Measurements from ENCODE around the gene KIAA1217. TPM values are rescaled to one million over a fixed set of nuclear protein-coding genes. Genes with fewer than 3 reads are reported as not detected.

The KIAA1217 gene
- polyA plus RNA-seq, 1 of the 3 experiments (the other 2 are of a cell fraction), result 7.2 TPM

DNA sequence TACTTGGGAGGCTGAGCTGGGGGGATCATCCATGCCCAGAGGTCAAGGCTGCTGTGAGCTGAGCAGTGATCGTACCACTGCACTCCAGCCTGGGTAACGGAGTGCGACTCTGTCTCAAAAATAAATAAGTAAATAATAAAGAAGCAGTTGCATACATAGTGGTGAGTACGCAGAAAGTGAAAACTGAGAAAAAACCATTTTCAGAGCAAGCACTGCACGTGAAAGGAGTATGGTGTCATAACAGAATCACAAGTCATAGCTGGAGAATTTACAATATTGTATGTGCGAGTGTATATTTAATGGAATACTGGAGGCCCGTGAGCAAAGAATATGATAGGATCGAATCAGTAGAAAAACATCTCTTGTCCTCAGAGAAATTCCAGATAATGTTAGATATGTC is 22.3 kb downstream of the KIAA1217 start:
- H3K27me3 ChIP-seq (ENCODE audit: insufficient read depth), result no peaks in the 10 kb centered on the region
- H3K4me1 ChIP-seq (ENCODE audit: control insufficient read depth in 1 of 2, insufficient read depth in 2 of 2, low read depth in 1 of 2, low read length in 1 of 2), result peaks cover 0 to 2% of the 10 kb centered on the region in 2 experiments; a peak in 1 of 4 replicates
- DNase-seq, result no peak
- H3K79me2 ChIP-seq (ENCODE audit: insufficient read depth), result no peaks in the 10 kb centered on the region
- H3K27ac ChIP-seq (ENCODE audit: low read depth in 2 of 2, low read length in 1 of 2), result no peak overlapping the region
- TF ChIP-seq JUND (IDR thresholded peaks at IDR 0.05) (no peak), RXRA (IDR thresholded peaks at IDR 0.05; ENCODE audit: borderline replicate concordance, low read depth) (no peak), IRF3 (IDR thresholded peaks at IDR 0.05; ENCODE audit: low read depth, low read length) (no peak), POLR2AphosphoS5 (IDR thresholded peaks at IDR 0.05; ENCODE audit: low read depth, low read length) (no peak), SIN3A (IDR thresholded peaks at IDR 0.05; ENCODE audit: borderline replicate concordance, low read depth, low read length) (no peak), FOSL2 (IDR thresholded peaks at IDR 0.05; ENCODE audit: borderline replicate concordance, low read depth) (no peak), MEF2A (IDR thresholded peaks at IDR 0.05; ENCODE audit: borderline replicate concordance, low read depth) (no peak), FOXM1 (IDR thresholded peaks at IDR 0.05; ENCODE audit: low read depth) (no peak), RCOR1 (IDR thresholded peaks at IDR 0.05; ENCODE audit: low read length) (no peak), EZH2phosphoT487 (IDR thresholded peaks at IDR 0.05; ENCODE audit: borderline replicate concordance, low read depth) (no peak), FOXJ3 (CRISPR knock-in tag; IDR thresholded peaks at IDR 0.05) (no peak), YY1 (IDR thresholded peaks at IDR 0.05; ENCODE audit: low read depth) (no peak), USF2 (IDR thresholded peaks at IDR 0.05; ENCODE audit: borderline replicate concordance, low read depth, low read length) (no peak), CTCF (IDR thresholded peaks at IDR 0.05) (no peak), EP300 (IDR thresholded peaks at IDR 0.05; ENCODE audit: borderline replicate concordance in 1 of 2, low read depth in 1 of 2, low read length in 1 of 2) (no peak)
- TF ChIP-seq, protein P1, sequence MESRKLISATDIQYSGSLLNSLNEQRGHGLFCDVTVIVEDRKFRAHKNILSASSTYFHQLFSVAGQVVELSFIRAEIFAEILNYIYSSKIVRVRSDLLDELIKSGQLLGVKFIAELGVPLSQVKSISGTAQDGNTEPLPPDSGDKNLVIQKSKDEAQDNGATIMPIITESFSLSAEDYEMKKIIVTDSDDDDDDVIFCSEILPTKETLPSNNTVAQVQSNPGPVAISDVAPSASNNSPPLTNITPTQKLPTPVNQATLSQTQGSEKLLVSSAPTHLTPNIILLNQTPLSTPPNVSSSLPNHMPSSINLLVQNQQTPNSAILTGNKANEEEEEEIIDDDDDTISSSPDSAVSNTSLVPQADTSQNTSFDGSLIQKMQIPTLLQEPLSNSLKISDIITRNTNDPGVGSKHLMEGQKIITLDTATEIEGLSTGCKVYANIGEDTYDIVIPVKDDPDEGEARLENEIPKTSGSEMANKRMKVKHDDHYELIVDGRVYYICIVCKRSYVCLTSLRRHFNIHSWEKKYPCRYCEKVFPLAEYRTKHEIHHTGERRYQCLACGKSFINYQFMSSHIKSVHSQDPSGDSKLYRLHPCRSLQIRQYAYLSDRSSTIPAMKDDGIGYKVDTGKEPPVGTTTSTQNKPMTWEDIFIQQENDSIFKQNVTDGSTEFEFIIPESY (IDR thresholded peaks at IDR 0.05; ENCODE audit: borderline replicate concordance, low read depth), result no peak
- TF ChIP-seq, protein P2, sequence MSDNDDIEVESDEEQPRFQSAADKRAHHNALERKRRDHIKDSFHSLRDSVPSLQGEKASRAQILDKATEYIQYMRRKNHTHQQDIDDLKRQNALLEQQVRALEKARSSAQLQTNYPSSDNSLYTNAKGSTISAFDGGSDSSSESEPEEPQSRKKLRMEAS (IDR thresholded peaks at IDR 0.05; ENCODE audit: low read depth), result no peak
- TF ChIP-seq, protein P3, sequence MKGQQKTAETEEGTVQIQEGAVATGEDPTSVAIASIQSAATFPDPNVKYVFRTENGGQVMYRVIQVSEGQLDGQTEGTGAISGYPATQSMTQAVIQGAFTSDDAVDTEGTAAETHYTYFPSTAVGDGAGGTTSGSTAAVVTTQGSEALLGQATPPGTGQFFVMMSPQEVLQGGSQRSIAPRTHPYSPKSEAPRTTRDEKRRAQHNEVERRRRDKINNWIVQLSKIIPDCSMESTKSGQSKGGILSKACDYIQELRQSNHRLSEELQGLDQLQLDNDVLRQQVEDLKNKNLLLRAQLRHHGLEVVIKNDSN (IDR thresholded peaks at IDR 0.05; ENCODE audit: borderline replicate concordance, low read depth), result no peak
- no peak overlapping the region for H2AFZ ChIP-seq (ENCODE audit: low read depth)
- no peaks in the 10 kb centered on the region for H3F3A ChIP-seq (replicated peaks; ENCODE audit: insufficient read depth)
- ChIA-PET POLR2A (no interaction called here), CTCF (no interaction called here)
- 90% methylated on average over 8 of the region's 8 CpGs for WGBS (ENCODE audit: low lambda C conversion rate)
- H3K9ac ChIP-seq, result no peak overlapping the region
- no peak overlapping the region for H3K4me3 ChIP-seq (ENCODE audit: low read depth in 2 of 2, low read length in 1 of 2)
- no peak overlapping the region for H3K4me2 ChIP-seq
- H3K9me3 ChIP-seq, result no peaks in the 10 kb centered on the region
- H3K9me2 ChIP-seq, result no peaks in the 10 kb centered on the region
- no peaks in the 10 kb centered on the region for H4K20me1 ChIP-seq (ENCODE audit: insufficient read depth)
- H3K36me3 ChIP-seq (replicated peaks in 1 of 2; ENCODE audit: control insufficient read depth in 1 of 2, insufficient read depth in 2 of 2, low read length in 1 of 2), result no peaks in the 10 kb centered on the region
